ENCODE measurements around the gene RPS6KA2. TPM values are rescaled to one million over a fixed set of nuclear protein-coding genes. Genes with fewer than 3 reads are reported as not detected.
A peak's percentile ranks its signal among the peaks of the same experiment; 100 is the strongest.

Gene RPS6KA2
- polyA plus RNA-seq, 1 donor: 12.5 TPM

- H3K27ac ChIP-seq (ENCODE audit: low read length): no peak overlapping the region
- peaks cover 22% of the 10 kb centered on the region for H3K27me3 ChIP-seq (ENCODE audit: control insufficient read depth, insufficient read depth, low read length)
- H3K36me3 ChIP-seq (ENCODE audit: control insufficient read depth, insufficient read depth, low read length): no peaks in the 10 kb centered on the region
- DNase-seq: peak in 1 of 2 donors; percentile 39
- H3K9me3 ChIP-seq (ENCODE audit: control insufficient read depth, low read depth, low read length): no peaks in the 10 kb centered on the region
- peaks cover 13% of the 10 kb centered on the region for H3K4me1 ChIP-seq (ENCODE audit: control insufficient read depth, insufficient read depth, low read length)
- H3K4me3 ChIP-seq (ENCODE audit: low read length): no peak overlapping the region
- WGBS (ENCODE audit: insufficient coverage, low lambda C conversion rate): 15% methylated on average over 2 of the region's 34 CpGs
Observed at GRCh38 chr6:166656230-166657151, 29.4 kb upstream of the RPS6KA2 start.

GRCh38 chr6:166655713-166656229, 28.7 kb upstream of the RPS6KA2 start:
- 0% methylated on average over 2 of the region's 15 CpGs for WGBS (ENCODE audit: insufficient coverage, low lambda C conversion rate)
- H3K4me3 ChIP-seq (ENCODE audit: low read length): no peak overlapping the region
- DNase-seq: peak in 1 of 2 donors; percentile 24
- no peaks in the 10 kb centered on the region for H3K36me3 ChIP-seq (ENCODE audit: control insufficient read depth, insufficient read depth, low read length)
- peaks cover 13% of the 10 kb centered on the region for H3K4me1 ChIP-seq (ENCODE audit: control insufficient read depth, insufficient read depth, low read length)
- H3K9me3 ChIP-seq (ENCODE audit: control insufficient read depth, low read depth, low read length): no peaks in the 10 kb centered on the region
- peaks cover 22% of the 10 kb centered on the region for H3K27me3 ChIP-seq (ENCODE audit: control insufficient read depth, insufficient read depth, low read length)
- no peak overlapping the region for H3K27ac ChIP-seq (ENCODE audit: low read length)

GRCh38 chr6:166655251-166655650, 28.2 kb upstream of the RPS6KA2 start:
- Histone ChIP-seq H3K27ac (ENCODE audit: low read length) (no peak overlapping the region), H3K4me1 (ENCODE audit: control insufficient read depth, insufficient read depth, low read length) (peaks cover 13% of the 10 kb centered on the region), H3K4me3 (ENCODE audit: low read length) (no peak overlapping the region), H3K36me3 (ENCODE audit: control insufficient read depth, insufficient read depth, low read length) (no peaks in the 10 kb centered on the region), H3K27me3 (ENCODE audit: control insufficient read depth, insufficient read depth, low read length) (peaks cover 22% of the 10 kb centered on the region), H3K9me3 (ENCODE audit: control insufficient read depth, low read depth, low read length) (no peaks in the 10 kb centered on the region)
- no CpG with 5 or more reads among the region's 6 CpGs for WGBS (ENCODE audit: insufficient coverage, low lambda C conversion rate)
- DNase-seq: no peak

DNA sequence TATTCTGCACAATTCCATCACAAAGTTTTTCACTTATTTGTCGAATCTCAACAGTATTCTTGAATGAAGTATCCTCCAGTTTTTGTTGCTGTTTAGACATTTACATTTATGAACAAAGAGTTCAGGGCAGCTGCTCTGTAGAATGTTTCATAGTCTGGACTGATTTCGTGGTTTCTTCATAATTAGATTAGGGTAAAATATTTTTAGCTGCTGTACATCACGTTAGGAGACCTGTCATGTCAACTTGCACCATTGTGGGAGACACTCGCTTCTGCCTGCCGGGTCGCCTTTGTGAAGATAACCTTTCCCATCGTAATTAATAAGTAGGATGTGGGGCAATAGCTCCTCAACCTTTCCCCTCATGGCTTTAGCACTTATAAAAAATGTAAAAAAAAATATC, 27.5 kb upstream of the RPS6KA2 start:
- WGBS (ENCODE audit: insufficient coverage, low lambda C conversion rate): 100% methylated on average over 1 of the region's 7 CpGs
- Histone ChIP-seq H3K4me1 (ENCODE audit: control insufficient read depth, insufficient read depth, low read length) (peaks cover 13% of the 10 kb centered on the region), H3K27ac (ENCODE audit: low read length) (no peak overlapping the region), H3K27me3 (ENCODE audit: control insufficient read depth, insufficient read depth, low read length) (peaks cover 22% of the 10 kb centered on the region), H3K36me3 (ENCODE audit: control insufficient read depth, insufficient read depth, low read length) (no peaks in the 10 kb centered on the region), H3K9me3 (ENCODE audit: control insufficient read depth, low read depth, low read length) (no peaks in the 10 kb centered on the region), H3K4me3 (ENCODE audit: low read length) (no peak overlapping the region)
- DNase-seq: no peak

- WGBS (ENCODE audit: insufficient coverage, low lambda C conversion rate): 94% methylated on average over 4 of the region's 4 CpGs
- DNase-seq: no peak
- H3K27me3 ChIP-seq (ENCODE audit: control insufficient read depth, insufficient read depth, low read length): peaks cover 22% of the 10 kb centered on the region
- H3K4me1 ChIP-seq (ENCODE audit: control insufficient read depth, insufficient read depth, low read length): peaks cover 13% of the 10 kb centered on the region
- no peaks in the 10 kb centered on the region for H3K36me3 ChIP-seq (ENCODE audit: control insufficient read depth, insufficient read depth, low read length)
- no peak overlapping the region for H3K4me3 ChIP-seq (ENCODE audit: low read length)
- H3K9me3 ChIP-seq (ENCODE audit: control insufficient read depth, low read depth, low read length): no peaks in the 10 kb centered on the region
- H3K27ac ChIP-seq (ENCODE audit: low read length): no peak overlapping the region
Observed at GRCh38 chr6:166653639-166653941, 26.5 kb upstream of the RPS6KA2 start.

- no peaks in the 10 kb centered on the region for H3K36me3 ChIP-seq (ENCODE audit: control insufficient read depth, insufficient read depth, low read length)
Observed at GRCh38 chr6:166650824-166651807, 24.1 kb upstream of the RPS6KA2 start.

GRCh38 chr6:166650047-166650446, 23.0 kb upstream of the RPS6KA2 start:
- no CpG with 5 or more reads among the region's 3 CpGs for WGBS (ENCODE audit: insufficient coverage, low lambda C conversion rate)
- Histone ChIP-seq H3K27ac (ENCODE audit: low read length) (no peak overlapping the region), H3K36me3 (ENCODE audit: control insufficient read depth, insufficient read depth, low read length) (no peaks in the 10 kb centered on the region), H3K4me3 (ENCODE audit: low read length) (no peak overlapping the region), H3K27me3 (ENCODE audit: control insufficient read depth, insufficient read depth, low read length) (peaks cover 4% of the 10 kb centered on the region), H3K9me3 (ENCODE audit: control insufficient read depth, low read depth, low read length) (peaks cover 5% of the 10 kb centered on the region), H3K4me1 (ENCODE audit: control insufficient read depth, insufficient read depth, low read length) (no peaks in the 10 kb centered on the region)
- no peak for DNase-seq

More at GRCh38 chr6:166650824-166651807, 24.1 kb upstream of the RPS6KA2 start:
- no peak for DNase-seq
- 80% methylated on average over 1 of the region's 12 CpGs for WGBS (ENCODE audit: insufficient coverage, low lambda C conversion rate)
- Histone ChIP-seq H3K27ac (ENCODE audit: low read length) (no peak overlapping the region), H3K4me1 (ENCODE audit: control insufficient read depth, insufficient read depth, low read length) (peaks cover 4% of the 10 kb centered on the region), H3K4me3 (ENCODE audit: low read length) (no peak overlapping the region), H3K9me3 (ENCODE audit: control insufficient read depth, low read depth, low read length) (peaks cover 5% of the 10 kb centered on the region), H3K27me3 (ENCODE audit: control insufficient read depth, insufficient read depth, low read length) (peaks cover 9% of the 10 kb centered on the region)

DNA sequence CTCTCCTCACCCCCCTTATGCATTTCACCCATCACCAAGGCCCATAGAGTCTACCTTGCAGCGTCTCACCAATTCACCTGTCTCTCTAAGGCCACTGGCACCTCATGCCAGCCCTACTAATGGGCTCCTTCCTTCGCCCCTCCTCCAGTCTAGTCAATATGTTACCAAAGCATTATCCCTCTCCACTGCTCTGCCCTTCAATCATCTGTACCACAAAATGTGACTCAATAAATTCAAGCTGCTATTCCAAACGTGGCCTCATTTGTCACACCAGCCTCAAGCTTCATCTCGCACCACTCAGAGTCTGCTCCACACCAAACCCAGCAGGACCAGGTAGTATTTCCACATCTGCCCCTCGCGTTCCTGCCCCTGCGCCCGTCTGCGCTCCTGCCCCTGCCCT, 21.8 kb upstream of the RPS6KA2 start:
- H3K9me3 ChIP-seq (ENCODE audit: control insufficient read depth, low read depth, low read length): peaks cover 5% of the 10 kb centered on the region
- no peaks in the 10 kb centered on the region for H3K4me1 ChIP-seq (ENCODE audit: control insufficient read depth, insufficient read depth, low read length)
- 98% methylated on average over 5 of the region's 9 CpGs for WGBS (ENCODE audit: insufficient coverage, low lambda C conversion rate)

GRCh38 chr6:166647896-166648295, 20.8 kb upstream of the RPS6KA2 start:
- peaks cover 5% of the 10 kb centered on the region for H3K9me3 ChIP-seq (ENCODE audit: control insufficient read depth, low read depth, low read length)
- H3K36me3 ChIP-seq (ENCODE audit: control insufficient read depth, insufficient read depth, low read length): no peaks in the 10 kb centered on the region
- WGBS (ENCODE audit: insufficient coverage, low lambda C conversion rate): no CpG with 5 or more reads among the region's 11 CpGs

More for the DNA sequence above, 21.8 kb upstream of the RPS6KA2 start:
- DNase-seq: no peak
- H3K4me3 ChIP-seq (ENCODE audit: low read length): no peak overlapping the region
- no peak overlapping the region for H3K27ac ChIP-seq (ENCODE audit: low read length)
- H3K36me3 ChIP-seq (ENCODE audit: control insufficient read depth, insufficient read depth, low read length): no peaks in the 10 kb centered on the region
- H3K27me3 ChIP-seq (ENCODE audit: control insufficient read depth, insufficient read depth, low read length): peaks cover 4% of the 10 kb centered on the region

DNA sequence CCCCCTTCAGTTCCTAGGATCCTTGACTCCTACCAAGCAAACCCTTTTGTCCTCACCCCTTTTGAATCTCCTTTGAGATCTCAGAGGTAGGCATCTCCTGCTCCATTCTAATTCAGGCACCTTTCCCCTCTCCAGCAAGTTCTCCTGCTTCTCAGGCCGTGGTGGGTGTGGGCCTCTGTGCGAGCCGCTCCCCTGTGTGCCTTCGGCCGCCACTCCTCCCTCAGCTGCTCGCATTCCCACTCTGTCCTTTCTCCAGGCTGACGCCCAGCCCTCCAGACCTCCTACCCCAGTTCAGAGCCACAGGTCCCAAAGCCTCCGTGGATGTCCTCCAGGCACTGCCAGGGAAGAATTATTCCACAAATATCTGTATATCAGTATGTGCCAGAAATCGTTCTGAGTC, 19.7 kb upstream of the RPS6KA2 start:
- Histone ChIP-seq H3K27me3 (ENCODE audit: control insufficient read depth, insufficient read depth, low read length) (peaks cover under 1% of the 10 kb centered on the region), H3K4me1 (ENCODE audit: control insufficient read depth, insufficient read depth, low read length) (no peaks in the 10 kb centered on the region), H3K27ac (ENCODE audit: low read length) (no peak overlapping the region), H3K36me3 (ENCODE audit: control insufficient read depth, insufficient read depth, low read length) (no peaks in the 10 kb centered on the region), H3K9me3 (ENCODE audit: control insufficient read depth, low read depth, low read length) (peaks cover 5% of the 10 kb centered on the region), H3K4me3 (ENCODE audit: low read length) (no peak overlapping the region)
- DNase-seq: no peak
- 86% methylated on average over 1 of the region's 9 CpGs for WGBS (ENCODE audit: insufficient coverage, low lambda C conversion rate)

More at GRCh38 chr6:166647896-166648295, 20.8 kb upstream of the RPS6KA2 start:
- H3K27ac ChIP-seq (ENCODE audit: low read length): no peak overlapping the region
- DNase-seq: no peak
- H3K27me3 ChIP-seq (ENCODE audit: control insufficient read depth, insufficient read depth, low read length): peaks cover 4% of the 10 kb centered on the region
- H3K4me3 ChIP-seq (ENCODE audit: low read length): no peak overlapping the region
- H3K4me1 ChIP-seq (ENCODE audit: control insufficient read depth, insufficient read depth, low read length): no peaks in the 10 kb centered on the region
